ENCODE results near the gene PRSS16. TPM values are rescaled to one million over a fixed set of nuclear protein-coding genes. Genes with fewer than 3 reads are reported as not detected.

PRSS16 gene
- total and polyA plus RNA-seq, 9 of the 15 experiments (the other 6 are each of a cell fraction or from before 2014, with no cell fraction given) = 4.5 to 21.3 (median 12.1) TPM

GRCh38 chr6:27297857-27298730 is 50.6 kb downstream of the PRSS16 start (continued):
- TF ChIP-seq, protein P1, sequence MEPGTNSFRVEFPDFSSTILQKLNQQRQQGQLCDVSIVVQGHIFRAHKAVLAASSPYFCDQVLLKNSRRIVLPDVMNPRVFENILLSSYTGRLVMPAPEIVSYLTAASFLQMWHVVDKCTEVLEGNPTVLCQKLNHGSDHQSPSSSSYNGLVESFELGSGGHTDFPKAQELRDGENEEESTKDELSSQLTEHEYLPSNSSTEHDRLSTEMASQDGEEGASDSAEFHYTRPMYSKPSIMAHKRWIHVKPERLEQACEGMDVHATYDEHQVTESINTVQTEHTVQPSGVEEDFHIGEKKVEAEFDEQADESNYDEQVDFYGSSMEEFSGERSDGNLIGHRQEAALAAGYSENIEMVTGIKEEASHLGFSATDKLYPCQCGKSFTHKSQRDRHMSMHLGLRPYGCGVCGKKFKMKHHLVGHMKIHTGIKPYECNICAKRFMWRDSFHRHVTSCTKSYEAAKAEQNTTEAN (CRISPR knock-in tag; IDR thresholded peaks at IDR 0.05) = no peak; the same call in 1 of the 2 replicates
- TF ChIP-seq, protein P2, sequence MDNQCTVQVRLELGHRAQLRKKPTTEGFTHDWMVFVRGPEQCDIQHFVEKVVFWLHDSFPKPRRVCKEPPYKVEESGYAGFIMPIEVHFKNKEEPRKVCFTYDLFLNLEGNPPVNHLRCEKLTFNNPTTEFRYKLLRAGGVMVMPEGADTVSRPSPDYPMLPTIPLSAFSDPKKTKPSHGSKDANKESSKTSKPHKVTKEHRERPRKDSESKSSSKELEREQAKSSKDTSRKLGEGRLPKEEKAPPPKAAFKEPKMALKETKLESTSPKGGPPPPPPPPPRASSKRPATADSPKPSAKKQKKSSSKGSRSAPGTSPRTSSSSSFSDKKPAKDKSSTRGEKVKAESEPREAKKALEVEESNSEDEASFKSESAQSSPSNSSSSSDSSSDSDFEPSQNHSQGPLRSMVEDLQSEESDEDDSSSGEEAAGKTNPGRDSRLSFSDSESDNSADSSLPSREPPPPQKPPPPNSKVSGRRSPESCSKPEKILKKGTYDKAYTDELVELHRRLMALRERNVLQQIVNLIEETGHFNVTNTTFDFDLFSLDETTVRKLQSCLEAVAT (IDR thresholded peaks at IDR 0.05) = no peak
- TF ChIP-seq MYBL2 (IDR thresholded peaks at IDR 0.05; ENCODE audit: low read depth) (peak; percentile 60), MYBL2 (CRISPR knock-in tag; IDR thresholded peaks at IDR 0.05; ENCODE audit: borderline replicate concordance) (no peak), PHF8 (IDR thresholded peaks at IDR 0.05; ENCODE audit: borderline replicate concordance, low read length) (0 out of 2 replicates have a peak, but pooled peaks have one; percentile 8), TARDBP (IDR thresholded peaks at IDR 0.05) (no peak; the same call in 1 of the 2 replicates), E2F6 (IDR thresholded peaks at IDR 0.05; ENCODE audit: borderline replicate concordance in 1 of 2, extremely low read depth in 1 of 2, insufficient read depth in 1 of 2, insufficient read length in 1 of 2, low read depth in 1 of 2, low read length in 1 of 2, poor library complexity in 1 of 2, severe bottlenecking in 1 of 2) (peak; percentile 81 to 89), ZFX (CRISPR knock-in tag; IDR thresholded peaks at IDR 0.05) (no peak), CTCFL (IDR thresholded peaks at IDR 0.05; ENCODE audit: borderline replicate concordance, insufficient read depth, low read depth, low read length, poor library complexity, severe bottlenecking) (no peak), SRSF3 (IDR thresholded peaks at IDR 0.05; ENCODE audit: insufficient read depth, low read length) (no peak), RFX7 (CRISPR knock-in tag; IDR thresholded peaks at IDR 0.05) (no peak), XRCC5 (IDR thresholded peaks at IDR 0.05; ENCODE audit: low read depth, low read length) (0 out of 2 replicates have a peak, but pooled peaks have one; percentile 55), ZNF589 (CRISPR knock-in tag; IDR thresholded peaks at IDR 0.05; ENCODE audit: low read depth) (peak; percentile 72; the same call in 1 of the 2 replicates), MTA1 (IDR thresholded peaks at IDR 0.05; ENCODE audit: borderline replicate concordance) (peak; percentile 70), ZKSCAN8 (CRISPR knock-in tag; IDR thresholded peaks at IDR 0.05) (no peak), NCOA2 (IDR thresholded peaks at IDR 0.05; ENCODE audit: partially characterized antibody in 2 of 2) (peak in 1 of 2 experiments; percentile 83), MIER1 (IDR thresholded peaks at IDR 0.05; ENCODE audit: low read depth) (no peak), ZNF217 (CRISPR knock-in tag; IDR thresholded peaks at IDR 0.05) (no peak)
- TF ChIP-seq, protein P3, sequence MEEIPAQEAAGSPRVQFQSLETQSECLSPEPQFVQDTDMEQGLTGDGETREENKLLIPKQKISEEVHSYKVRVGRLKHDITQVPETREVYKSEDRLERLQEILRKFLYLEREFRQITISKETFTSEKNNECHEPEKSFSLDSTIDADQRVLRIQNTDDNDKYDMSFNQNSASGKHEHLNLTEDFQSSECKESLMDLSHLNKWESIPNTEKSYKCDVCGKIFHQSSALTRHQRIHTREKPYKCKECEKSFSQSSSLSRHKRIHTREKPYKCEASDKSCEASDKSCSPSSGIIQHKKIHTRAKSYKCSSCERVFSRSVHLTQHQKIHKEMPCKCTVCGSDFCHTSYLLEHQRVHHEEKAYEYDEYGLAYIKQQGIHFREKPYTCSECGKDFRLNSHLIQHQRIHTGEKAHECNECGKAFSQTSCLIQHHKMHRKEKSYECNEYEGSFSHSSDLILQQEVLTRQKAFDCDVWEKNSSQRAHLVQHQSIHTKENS (CRISPR knock-in tag; IDR thresholded peaks at IDR 0.05) = no peak

Data from K562 (cell line).